ENCODE measurements around the gene KDM2A.

KDM2A gene

DNA sequence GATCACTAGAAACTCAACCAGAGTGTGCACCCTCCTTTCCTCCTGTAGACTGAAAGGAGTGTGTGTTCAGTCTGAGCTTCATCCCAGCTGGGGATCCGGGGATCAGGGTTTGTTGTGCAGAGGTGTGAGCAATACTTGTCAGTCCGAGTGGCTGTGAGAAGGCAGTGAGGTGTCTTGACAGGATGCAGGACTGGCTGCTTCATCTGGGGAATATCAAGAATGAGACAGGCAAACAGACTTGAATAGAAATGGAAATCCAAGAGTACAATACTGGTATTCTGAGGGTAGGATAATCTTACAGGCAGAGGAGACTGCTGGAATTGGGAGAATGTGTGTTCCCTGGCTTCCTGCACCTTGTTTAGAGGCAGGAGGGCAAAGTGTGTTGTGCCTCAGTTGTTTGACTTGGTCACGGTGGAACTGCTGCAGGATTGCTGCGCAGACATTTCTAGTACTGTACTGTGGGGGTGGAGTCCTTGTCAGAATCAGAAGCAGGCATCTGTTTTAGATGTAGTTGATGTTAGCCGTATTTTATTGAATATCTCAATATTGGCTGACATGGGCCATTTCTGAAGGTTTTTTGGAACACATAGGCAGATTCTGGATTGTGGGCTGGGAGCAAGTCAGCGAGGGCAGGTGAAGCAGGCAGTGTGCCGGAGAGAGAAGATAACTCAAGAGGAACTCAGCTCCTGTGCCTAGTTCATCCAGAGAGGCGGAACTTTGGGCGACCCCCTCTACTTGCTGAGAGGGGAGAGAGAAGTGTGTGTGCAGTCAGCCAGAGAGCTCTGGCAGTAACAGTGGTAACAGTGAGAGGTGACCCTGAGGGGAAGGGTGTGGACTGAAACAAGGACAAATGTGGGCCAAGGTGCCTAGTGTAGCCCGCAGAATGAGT lies 120.1 kb downstream of the KDM2A start:
- no peak for DNase-seq

DNA sequence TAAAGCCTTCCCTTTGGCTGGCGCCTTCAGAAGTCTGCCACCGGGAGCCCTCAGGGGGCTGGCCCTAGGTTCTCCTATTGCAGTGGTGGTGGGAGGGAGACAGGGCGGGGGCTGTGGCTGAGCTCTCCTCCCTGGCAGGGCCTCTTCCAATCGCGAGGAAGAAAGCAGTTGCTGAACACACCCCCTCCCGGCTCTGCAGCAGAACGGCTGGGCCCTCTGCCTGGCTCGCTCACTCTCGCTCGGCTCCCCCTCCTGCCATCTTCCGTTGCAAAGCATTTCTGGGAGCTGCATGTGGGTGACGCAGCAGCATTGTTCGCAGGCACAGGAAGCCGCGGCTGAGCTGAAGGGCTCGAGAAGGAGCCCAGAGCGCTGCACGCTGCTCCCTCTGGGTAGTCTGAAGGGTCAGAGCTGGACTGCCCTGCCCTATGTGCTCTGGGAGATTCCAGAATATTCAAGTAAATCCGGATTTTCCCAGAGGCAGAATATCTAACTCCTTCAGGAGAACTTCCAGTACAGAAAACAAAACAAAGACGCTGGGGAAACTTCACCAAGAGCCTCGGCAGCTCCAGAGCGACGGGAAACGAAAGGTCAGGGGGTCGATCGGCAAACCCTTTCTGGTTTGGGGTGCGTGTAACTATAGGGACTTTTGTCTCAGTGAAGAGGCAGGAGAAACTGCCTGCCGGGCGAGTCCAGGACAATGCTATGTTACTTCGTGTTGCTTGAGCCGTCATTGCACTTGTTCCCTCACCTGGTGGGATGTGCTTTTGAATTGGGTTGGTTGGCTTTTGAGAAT lies 120.9 kb downstream of the KDM2A start:
- DNase-seq = peak; percentile 99

DNA sequence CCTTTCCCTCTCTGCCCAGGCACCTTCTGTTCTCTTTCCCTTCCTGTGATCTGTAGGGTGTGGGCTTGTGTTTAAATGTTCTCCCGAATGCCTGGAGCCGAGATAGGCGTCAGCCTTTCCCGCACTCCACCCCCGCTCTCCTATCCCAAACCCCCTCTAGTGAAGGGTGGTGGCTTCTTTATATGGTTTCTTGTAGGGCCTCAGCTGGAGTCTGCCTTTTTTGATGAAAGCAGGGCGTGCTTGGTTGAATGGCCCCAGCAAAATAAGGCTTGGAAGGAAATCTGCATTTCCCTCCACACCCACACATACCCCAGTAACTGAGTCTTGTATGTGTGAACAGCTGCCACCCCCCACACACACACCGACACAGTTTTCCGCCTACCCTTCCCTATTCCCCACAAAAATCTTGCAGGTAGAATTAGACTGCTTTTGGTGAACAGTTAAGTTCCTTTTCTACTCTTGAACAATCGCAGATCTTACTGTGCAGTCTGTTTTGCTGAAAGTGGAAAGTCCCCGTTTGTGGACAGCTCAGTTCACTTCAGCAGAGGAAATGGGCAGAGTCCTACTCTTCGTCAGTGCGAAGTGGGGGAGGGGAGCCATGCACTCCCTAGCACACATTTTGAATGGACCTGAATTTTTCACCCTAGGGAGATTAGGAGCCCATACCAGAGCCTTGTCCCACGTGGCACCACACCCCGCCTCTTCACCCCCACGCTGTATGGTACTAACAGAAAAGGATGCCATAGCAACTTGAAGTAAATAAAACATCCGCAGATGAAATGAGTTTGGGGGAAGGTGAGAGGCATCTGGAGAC lies 121.7 kb downstream of the KDM2A start:
- peak; percentile 70 for DNase-seq

GRCh38 chr11:67242548-67242947 lies 123.5 kb downstream of the KDM2A start:
- DNase-seq = no peak

- DNase-seq = no peak
Measured at GRCh38 chr11:67243051-67243450, 124.0 kb downstream of the KDM2A start.

DNA sequence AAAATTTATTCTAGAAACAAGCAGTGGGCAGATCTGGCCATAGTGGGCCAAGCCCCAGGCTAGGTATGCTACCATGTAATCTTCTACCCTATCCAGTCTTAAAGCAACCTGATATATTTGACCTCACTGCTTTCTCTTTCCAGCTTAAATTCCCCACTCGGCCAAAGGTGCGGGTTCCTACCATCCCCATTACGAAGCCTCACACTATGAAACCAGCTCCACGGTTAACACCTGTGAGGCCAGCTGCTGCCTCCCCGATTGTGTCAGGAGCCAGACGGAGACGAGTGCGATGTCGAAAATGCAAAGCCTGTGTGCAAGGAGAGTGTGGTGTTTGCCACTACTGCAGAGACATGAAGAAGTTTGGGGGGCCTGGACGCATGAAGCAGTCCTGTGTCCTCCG lies 126.0 kb downstream of the KDM2A start:
- DNase-seq = no peak

DNA sequence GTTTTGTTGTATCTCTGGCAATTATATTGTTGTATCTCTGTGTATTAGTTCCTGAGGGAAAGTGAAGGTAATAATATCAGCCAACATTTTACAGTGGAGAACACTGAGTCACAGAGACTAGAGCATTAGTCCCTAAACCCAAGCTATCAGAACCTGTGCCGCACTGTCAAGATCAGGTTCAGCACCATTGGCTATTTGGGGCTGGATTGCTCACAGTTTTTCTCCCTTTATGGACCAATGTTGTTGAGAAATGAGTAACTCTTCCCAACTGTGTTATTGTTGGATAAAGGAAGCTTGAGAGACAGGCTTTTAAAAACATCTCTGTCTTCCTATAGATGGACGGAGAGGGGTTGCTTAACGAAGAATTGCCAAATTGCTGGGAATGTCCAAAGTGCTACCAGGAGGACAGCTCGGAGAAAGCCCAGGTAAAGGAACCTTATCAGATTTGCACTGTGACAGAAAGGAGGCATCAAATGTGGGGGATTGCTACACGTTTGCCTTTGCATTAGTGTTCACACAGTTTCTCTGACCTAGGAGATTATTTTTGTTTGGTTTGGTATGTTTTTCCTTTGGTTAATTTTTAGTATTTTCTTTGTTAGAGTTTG lies 129.0 kb downstream of the KDM2A start:
- no peak for DNase-seq

DNA sequence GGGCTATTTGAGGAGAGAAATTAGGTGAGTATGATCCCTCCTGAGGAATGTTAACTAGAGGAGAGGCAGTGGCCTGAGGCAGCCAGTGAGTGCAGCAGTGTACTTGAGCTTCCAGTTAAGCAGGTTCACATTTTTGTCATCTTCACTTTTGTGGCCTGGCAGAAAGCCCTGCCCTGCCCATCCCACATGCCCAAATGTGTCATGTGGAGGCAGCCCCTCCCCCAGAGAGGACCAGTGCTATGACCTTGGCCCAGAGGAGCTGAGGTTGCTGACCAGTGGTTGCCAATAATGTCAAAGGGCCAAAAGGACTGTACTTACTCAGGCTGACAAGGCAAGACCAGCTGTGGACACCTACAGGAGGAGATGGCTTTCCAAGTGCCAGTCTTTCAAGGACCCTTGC lies 129.6 kb downstream of the KDM2A start:
- no peak for DNase-seq

GRCh38 chr11:67250059-67251043 lies 131.3 kb downstream of the KDM2A start:
- no peak for DNase-seq

DNA sequence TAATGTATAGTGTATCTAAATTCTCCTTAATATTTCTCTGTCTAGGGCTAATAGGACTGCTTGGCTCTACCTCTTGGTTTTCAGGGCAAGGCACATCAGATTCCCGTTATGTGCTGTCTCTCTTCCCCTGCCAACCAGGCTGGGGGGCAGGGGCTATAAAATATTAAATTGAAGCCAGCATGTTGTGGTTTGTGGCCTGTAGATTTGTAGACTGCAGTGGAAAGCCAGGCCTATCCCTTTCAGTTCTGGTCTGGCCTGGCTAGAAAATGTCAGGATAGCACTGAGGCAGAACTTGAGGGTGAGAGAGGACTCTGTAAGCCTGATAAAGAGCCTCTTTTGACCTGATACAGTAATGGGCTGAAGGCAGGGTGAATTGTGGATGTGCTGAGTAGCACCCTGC lies 132.8 kb downstream of the KDM2A start:
- no peak for DNase-seq

GRCh38 chr11:67252831-67253239 lies 133.8 kb downstream of the KDM2A start:
- DNase-seq = peak; percentile 38

GRCh38 chr11:67253872-67254624 lies 135.0 kb downstream of the KDM2A start:
- DNase-seq = no peak

DNA sequence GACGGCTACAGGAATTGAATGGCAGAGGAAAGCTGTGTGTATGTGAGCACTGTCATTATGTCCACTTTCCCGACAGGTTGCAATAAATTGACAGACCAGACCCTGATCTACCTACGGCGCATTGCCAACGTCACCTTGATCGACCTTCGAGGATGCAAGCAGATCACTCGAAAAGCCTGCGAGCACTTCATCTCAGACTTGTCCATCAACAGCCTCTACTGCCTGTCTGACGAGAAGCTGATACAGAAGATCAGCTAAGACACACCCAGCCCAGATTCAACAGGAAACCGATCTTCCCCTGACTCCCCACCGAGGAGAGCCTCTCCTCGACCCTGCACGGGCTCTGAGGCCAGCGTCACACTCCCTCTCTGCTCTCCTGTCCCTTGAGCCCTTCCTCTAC lies 135.7 kb downstream of the KDM2A start:
- DNase-seq = no peak

GRCh38 chr11:67255353-67255752 lies 136.3 kb downstream of the KDM2A start:
- no peak for DNase-seq

GRCh38 chr11:67255864-67256263 lies 136.8 kb downstream of the KDM2A start:
- DNase-seq = no peak

GRCh38 chr11:67256477-67257135 lies 137.5 kb downstream of the KDM2A start:
- DNase-seq = no peak

GRCh38 chr11:67260406-67260805 lies 141.3 kb downstream of the KDM2A start:
- DNase-seq = no peak

DNA sequence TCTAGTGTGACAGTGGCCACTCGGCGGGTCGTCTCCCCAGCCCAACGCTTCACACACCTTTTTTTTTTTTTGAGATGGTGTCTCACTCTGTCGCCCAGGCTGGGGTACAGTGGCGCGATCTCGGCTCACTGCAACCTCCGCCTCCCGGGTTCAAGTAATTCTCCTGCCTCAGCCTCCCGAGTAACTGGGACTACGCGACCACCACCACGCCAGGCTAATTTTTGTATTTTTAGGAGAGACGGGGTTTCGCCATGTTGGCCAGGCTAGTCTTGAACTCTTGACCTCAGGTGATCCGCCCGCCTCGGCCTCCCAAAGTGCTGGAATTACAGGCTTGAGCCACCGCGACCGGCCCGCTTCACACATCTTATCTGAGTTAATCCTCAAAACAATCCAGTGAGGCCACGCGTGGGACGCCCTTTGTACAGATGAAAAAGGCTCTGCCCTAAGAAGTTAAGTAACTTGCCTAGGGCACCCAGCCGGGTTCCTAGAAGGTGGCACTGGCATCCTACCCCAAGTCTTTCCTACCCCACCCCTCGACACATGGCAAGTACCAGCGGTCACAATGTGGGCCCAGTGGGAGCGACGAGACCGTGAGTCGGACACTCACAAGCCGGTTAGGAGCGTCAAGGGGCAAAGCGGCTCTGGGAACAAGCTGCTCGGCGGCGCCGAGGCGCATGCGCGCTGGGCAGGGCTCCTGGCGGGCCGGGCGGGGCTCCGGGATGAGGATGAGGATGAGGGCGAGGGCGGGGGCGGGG lies 142.0 kb downstream of the KDM2A start:
- peak; percentile 57 for DNase-seq

GRCh38 chr11:67261640-67261945 lies 142.5 kb downstream of the KDM2A start:
- no peak for DNase-seq

Data from fibroblast of skin of back (primary cell).